ENCODE results near the gene PSMB7. TPM values are rescaled to one million over a fixed set of nuclear protein-coding genes. Genes with fewer than 3 reads are reported as not detected.
A peak's percentile ranks its signal among the peaks of the same experiment; 100 is the strongest.

Gene PSMB7
- total RNA-seq, 4 donors from 2014 or later, result 149 to 187 (median 165) TPM

GRCh38 chr9:124364141-124364540 is 51.1 kb downstream of the PSMB7 start:
- intact Hi-C loops (cut with DNase I; ENCODE audit: low total_unique reads), result no loop called here
- no peak for DNase-seq (ENCODE audit: low spot score in 2 of 2)
- TF ChIP-seq POLR2A (IDR thresholded peaks at IDR 0.05), result no peak
- TF ChIP-seq, protein P1, sequence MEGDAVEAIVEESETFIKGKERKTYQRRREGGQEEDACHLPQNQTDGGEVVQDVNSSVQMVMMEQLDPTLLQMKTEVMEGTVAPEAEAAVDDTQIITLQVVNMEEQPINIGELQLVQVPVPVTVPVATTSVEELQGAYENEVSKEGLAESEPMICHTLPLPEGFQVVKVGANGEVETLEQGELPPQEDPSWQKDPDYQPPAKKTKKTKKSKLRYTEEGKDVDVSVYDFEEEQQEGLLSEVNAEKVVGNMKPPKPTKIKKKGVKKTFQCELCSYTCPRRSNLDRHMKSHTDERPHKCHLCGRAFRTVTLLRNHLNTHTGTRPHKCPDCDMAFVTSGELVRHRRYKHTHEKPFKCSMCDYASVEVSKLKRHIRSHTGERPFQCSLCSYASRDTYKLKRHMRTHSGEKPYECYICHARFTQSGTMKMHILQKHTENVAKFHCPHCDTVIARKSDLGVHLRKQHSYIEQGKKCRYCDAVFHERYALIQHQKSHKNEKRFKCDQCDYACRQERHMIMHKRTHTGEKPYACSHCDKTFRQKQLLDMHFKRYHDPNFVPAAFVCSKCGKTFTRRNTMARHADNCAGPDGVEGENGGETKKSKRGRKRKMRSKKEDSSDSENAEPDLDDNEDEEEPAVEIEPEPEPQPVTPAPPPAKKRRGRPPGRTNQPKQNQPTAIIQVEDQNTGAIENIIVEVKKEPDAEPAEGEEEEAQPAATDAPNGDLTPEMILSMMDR (IDR thresholded peaks at IDR 0.05), result no peak
- H3K4me3 ChIP-seq (ENCODE audit: low read depth, poor library complexity, severe bottlenecking), result no peak overlapping the region
- WGBS, 2 donors, result 84 to 94% methylated on average over 4 of the region's 4 CpGs

DNA sequence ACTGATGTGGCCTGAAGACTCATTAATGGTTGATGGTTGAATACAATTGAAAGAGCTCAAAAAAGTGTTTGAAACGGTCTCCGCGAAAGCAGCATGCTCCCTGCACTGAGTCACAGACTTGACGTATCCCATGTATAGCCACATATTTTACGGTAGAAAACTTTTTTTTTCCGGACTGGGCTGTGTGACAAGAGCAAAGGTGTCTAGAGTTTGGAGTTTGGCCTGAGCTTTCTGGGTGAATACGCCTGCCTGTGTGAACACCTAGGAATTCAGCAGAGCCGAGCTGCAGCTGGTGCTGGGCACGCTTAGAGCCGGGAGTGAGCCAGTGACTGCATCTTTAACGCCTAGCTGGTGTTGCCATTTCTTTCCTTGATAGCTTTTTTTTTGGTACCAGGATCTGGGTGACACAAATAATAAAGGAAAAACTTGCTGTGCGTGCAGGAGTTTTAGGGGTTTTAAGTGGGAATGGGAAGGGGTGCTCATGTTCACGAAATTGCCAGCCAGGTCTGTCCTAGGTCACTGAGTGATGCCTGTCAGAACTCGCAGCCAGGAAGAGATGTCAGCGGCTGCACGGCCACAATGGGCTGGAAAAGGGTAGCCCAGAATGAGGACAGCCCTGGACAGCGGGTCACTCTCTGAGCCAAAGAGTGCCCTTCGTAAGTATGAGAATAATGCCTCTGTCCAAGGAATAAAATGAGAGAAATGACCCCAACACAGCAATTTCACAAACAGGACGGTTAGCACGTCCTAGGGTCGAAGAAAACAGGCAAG is 51.7 kb downstream of the PSMB7 start:
- TF ChIP-seq, protein P1 (IDR thresholded peaks at IDR 0.05), result no peak
- TF ChIP-seq POLR2A (IDR thresholded peaks at IDR 0.05), result no peak
- DNase-seq (ENCODE audit: low spot score in 2 of 2), result no peak
- 93 to 94% methylated on average over 21 of the region's 21 CpGs for WGBS, 2 donors
- H3K4me3 ChIP-seq (ENCODE audit: low read depth, poor library complexity, severe bottlenecking), result no peak overlapping the region
- intact Hi-C loops (cut with DNase I; ENCODE audit: low total_unique reads), result no loop called here

DNA sequence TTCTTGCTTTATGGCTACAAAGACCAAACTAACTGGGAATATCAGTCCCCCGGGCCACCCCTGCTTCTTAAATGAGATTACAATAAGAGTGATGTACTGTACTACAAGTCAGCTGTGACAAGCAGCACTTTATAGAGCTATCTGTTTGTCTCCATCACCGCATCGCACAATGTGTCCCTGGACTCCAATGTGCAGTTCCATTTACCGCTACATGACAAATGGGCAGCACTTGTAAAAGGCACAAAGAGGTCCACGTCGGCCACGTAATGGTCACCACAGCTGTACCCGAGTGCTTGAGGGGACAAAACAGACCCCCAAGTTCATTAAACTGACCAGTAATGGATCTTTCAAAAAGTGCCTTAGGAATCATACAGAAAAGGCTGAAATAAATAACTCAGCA is 54.1 kb downstream of the PSMB7 start:
- DNase-seq (ENCODE audit: low spot score in 2 of 2), result no peak
- WGBS, 2 donors, result 91 to 95% methylated on average over 8 of the region's 8 CpGs
- intact Hi-C loops (cut with DNase I; ENCODE audit: low total_unique reads), result no loop called here
- no peak overlapping the region for H3K4me3 ChIP-seq (ENCODE audit: low read depth, poor library complexity, severe bottlenecking)
- TF ChIP-seq, protein P1 (IDR thresholded peaks at IDR 0.05), result no peak
- TF ChIP-seq POLR2A (IDR thresholded peaks at IDR 0.05), result no peak

- DNase-seq (ENCODE audit: low spot score in 2 of 2), result no peak
- TF ChIP-seq, protein P1 (IDR thresholded peaks at IDR 0.05), result no peak
- no peak for TF ChIP-seq POLR2A (IDR thresholded peaks at IDR 0.05)
- intact Hi-C loops (cut with DNase I; ENCODE audit: low total_unique reads), result no loop called here
- WGBS, 2 donors, result 90 to 91% methylated on average over 11 of the region's 11 CpGs
- no peak overlapping the region for H3K4me3 ChIP-seq (ENCODE audit: low read depth, poor library complexity, severe bottlenecking)
Observed at GRCh38 chr9:124359855-124360678, 55.2 kb downstream of the PSMB7 start.

DNA sequence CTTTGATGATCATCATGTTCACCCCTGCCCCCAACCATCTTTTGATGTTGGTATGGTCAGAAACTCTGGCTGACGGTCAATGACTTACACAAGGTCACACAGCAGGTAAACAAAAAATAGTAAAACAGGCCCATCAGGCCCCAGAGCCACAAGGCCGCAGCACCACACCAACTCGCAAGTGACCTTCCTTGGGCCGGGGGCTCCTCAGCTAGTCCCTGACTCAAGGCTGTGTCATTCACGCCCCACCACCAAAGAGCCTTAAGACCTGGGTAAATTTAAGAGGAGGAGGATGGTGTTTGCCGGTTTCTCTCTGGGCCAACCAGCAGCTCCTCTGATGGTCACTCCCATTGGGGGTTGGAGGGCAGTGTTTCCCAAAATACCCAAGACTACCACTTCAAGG is 55.8 kb downstream of the PSMB7 start:
- H3K4me3 ChIP-seq (ENCODE audit: low read depth, poor library complexity, severe bottlenecking), result no peak overlapping the region
- intact Hi-C loops (cut with DNase I; ENCODE audit: low total_unique reads), result no loop called here
- 96 to 97% methylated on average over 6 of the region's 6 CpGs for WGBS, 2 donors
- DNase-seq (ENCODE audit: low spot score in 2 of 2), result peak in 1 of 2 donors; percentile 7
- TF ChIP-seq, protein P1 (IDR thresholded peaks at IDR 0.05), result no peak
- TF ChIP-seq POLR2A (IDR thresholded peaks at IDR 0.05), result no peak

Measured in lower leg skin (tissue), 4 donors.